ENCODE measurements around the gene PLPPR4. TPM values are rescaled to one million over a fixed set of nuclear protein-coding genes. Genes with fewer than 3 reads are reported as not detected.

The PLPPR4 gene
- polyA plus RNA-seq, 1 of the 3 experiments (the other 2 are of a cell fraction) = 0.61 TPM

- Histone ChIP-seq H3K4me2 (no peak overlapping the region), H3K9me3 (no peaks in the 10 kb centered on the region), H2AFZ (ENCODE audit: low read depth) (no peak overlapping the region), H3K9ac (no peak overlapping the region), H3K4me1 (ENCODE audit: control insufficient read depth in 1 of 2, insufficient read depth in 2 of 2, low read depth in 1 of 2, low read length in 1 of 2) (no peaks in the 10 kb centered on the region), H4K20me1 (ENCODE audit: insufficient read depth) (no peaks in the 10 kb centered on the region), H3K79me2 (ENCODE audit: insufficient read depth) (no peaks in the 10 kb centered on the region), H3K36me3 (replicated peaks in 1 of 2; ENCODE audit: control insufficient read depth in 1 of 2, insufficient read depth in 2 of 2, low read length in 1 of 2) (peaks cover 0 to 11% of the 10 kb centered on the region in 2 experiments), H3K9me2 (no peaks in the 10 kb centered on the region), H3K27me3 (ENCODE audit: insufficient read depth) (no peaks in the 10 kb centered on the region), H3F3A (replicated peaks; ENCODE audit: insufficient read depth) (no peaks in the 10 kb centered on the region), H3K4me3 (ENCODE audit: low read depth in 2 of 2, low read length in 1 of 2) (no peak overlapping the region), H3K27ac (ENCODE audit: low read depth in 2 of 2, low read length in 1 of 2) (no peak overlapping the region)
- CTCF ChIA-PET = no interaction called here
- DNase-seq = no peak
- 61% methylated on average over 7 of the region's 7 CpGs for WGBS (ENCODE audit: low lambda C conversion rate)
- TF ChIP-seq MAX (IDR thresholded peaks at IDR 0.05; ENCODE audit: low read depth) (no peak), PBX3 (IDR thresholded peaks at IDR 0.05) (no peak), GABPA (IDR thresholded peaks at IDR 0.05; ENCODE audit: low read depth) (no peak), NFIC (IDR thresholded peaks at IDR 0.05; ENCODE audit: borderline replicate concordance) (no peak), SMC3 (IDR thresholded peaks at IDR 0.05; ENCODE audit: low read depth, low read length) (no peak), POLR2AphosphoS5 (IDR thresholded peaks at IDR 0.05; ENCODE audit: low read depth, low read length) (no peak), SIN3A (IDR thresholded peaks at IDR 0.05; ENCODE audit: borderline replicate concordance, low read depth, low read length) (no peak), CHD2 (IDR thresholded peaks at IDR 0.05; ENCODE audit: low read length, partially characterized antibody) (no peak), EP300 (IDR thresholded peaks at IDR 0.05; ENCODE audit: borderline replicate concordance in 1 of 2, low read depth in 1 of 2, low read length in 1 of 2) (no peak)
- TF ChIP-seq, protein P1, sequence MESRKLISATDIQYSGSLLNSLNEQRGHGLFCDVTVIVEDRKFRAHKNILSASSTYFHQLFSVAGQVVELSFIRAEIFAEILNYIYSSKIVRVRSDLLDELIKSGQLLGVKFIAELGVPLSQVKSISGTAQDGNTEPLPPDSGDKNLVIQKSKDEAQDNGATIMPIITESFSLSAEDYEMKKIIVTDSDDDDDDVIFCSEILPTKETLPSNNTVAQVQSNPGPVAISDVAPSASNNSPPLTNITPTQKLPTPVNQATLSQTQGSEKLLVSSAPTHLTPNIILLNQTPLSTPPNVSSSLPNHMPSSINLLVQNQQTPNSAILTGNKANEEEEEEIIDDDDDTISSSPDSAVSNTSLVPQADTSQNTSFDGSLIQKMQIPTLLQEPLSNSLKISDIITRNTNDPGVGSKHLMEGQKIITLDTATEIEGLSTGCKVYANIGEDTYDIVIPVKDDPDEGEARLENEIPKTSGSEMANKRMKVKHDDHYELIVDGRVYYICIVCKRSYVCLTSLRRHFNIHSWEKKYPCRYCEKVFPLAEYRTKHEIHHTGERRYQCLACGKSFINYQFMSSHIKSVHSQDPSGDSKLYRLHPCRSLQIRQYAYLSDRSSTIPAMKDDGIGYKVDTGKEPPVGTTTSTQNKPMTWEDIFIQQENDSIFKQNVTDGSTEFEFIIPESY (IDR thresholded peaks at IDR 0.05; ENCODE audit: borderline replicate concordance, low read depth) = no peak
- POLR2A ChIA-PET = no interaction called here
Measured at GRCh38 chr1:99305626-99306025, 41.3 kb downstream of the PLPPR4 start.

- TF ChIP-seq NFIC (IDR thresholded peaks at IDR 0.05; ENCODE audit: borderline replicate concordance) (no peak), YY1 (IDR thresholded peaks at IDR 0.05; ENCODE audit: low read depth) (no peak), TCF12 (IDR thresholded peaks at IDR 0.05) (no peak), GABPA (IDR thresholded peaks at IDR 0.05; ENCODE audit: low read depth) (no peak)
- TF ChIP-seq, protein P2, sequence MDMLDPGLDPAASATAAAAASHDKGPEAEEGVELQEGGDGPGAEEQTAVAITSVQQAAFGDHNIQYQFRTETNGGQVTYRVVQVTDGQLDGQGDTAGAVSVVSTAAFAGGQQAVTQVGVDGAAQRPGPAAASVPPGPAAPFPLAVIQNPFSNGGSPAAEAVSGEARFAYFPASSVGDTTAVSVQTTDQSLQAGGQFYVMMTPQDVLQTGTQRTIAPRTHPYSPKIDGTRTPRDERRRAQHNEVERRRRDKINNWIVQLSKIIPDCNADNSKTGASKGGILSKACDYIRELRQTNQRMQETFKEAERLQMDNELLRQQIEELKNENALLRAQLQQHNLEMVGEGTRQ (IDR thresholded peaks at IDR 0.05; ENCODE audit: borderline replicate concordance, low read depth, low read length) = no peak
- Histone ChIP-seq H3F3A (replicated peaks; ENCODE audit: insufficient read depth) (no peaks in the 10 kb centered on the region), H3K79me2 (ENCODE audit: insufficient read depth) (no peaks in the 10 kb centered on the region), H3K27me3 (ENCODE audit: insufficient read depth) (no peaks in the 10 kb centered on the region), H3K9ac (no peak overlapping the region), H3K9me2 (no peaks in the 10 kb centered on the region), H2AFZ (ENCODE audit: low read depth) (no peak overlapping the region), H3K4me1 (ENCODE audit: control insufficient read depth in 1 of 2, insufficient read depth in 2 of 2, low read depth in 1 of 2, low read length in 1 of 2) (no peaks in the 10 kb centered on the region), H3K9me3 (no peaks in the 10 kb centered on the region), H3K27ac (ENCODE audit: low read depth in 2 of 2, low read length in 1 of 2) (no peak overlapping the region), H4K20me1 (ENCODE audit: insufficient read depth) (no peaks in the 10 kb centered on the region), H3K36me3 (replicated peaks in 1 of 2; ENCODE audit: control insufficient read depth in 1 of 2, insufficient read depth in 2 of 2, low read length in 1 of 2) (peaks cover 0 to 11% of the 10 kb centered on the region in 2 experiments), H3K4me3 (ENCODE audit: low read depth in 2 of 2, low read length in 1 of 2) (no peak overlapping the region), H3K4me2 (no peak overlapping the region)
- POLR2A ChIA-PET = no interaction called here
- WGBS (ENCODE audit: low lambda C conversion rate) = 43% methylated on average over 7 of the region's 7 CpGs
- DNase-seq = no peak
- CTCF ChIA-PET = interaction anchor here (0.7 kb wide), 1 partner anchor 10 kb away, joined by 3 read pairs; no protein-coding TSS in a partner anchor
Measured at GRCh38 chr1:99306056-99306455, 41.8 kb downstream of the PLPPR4 start.
